ENCODE measurements around the gene CCRL2. TPM values are rescaled to one million over a fixed set of nuclear protein-coding genes. Genes with fewer than 3 reads are reported as not detected.
"Not testable (repeated sequence)": the region's sequence is repeated elsewhere in the genome, so short reads cannot be mapped to it uniquely, and the experiment has no call there.

The CCRL2 gene
- total and polyA plus RNA-seq, 2 donors (not counting 1 experiment from before 2014, with no cell fraction given), result 2.6 to 3.3 TPM

DNA sequence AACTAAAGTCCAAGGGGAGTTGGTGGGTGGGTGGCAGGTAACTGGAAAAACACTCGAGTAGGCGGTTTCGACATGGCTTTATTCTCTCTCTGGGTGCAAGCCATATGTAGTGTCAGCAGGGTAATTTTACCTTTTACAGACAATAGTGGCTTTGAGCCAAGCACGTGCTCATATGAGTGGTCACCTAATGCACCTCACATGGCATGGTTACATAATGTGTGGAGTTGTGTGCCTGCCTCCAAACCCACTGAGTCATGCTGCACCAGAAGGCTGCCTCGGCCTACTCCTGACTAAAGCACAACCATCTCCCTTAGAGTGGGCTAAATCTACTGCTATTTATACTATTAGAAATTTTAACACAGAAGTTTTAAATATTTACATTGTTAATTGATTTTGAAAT is 16.5 kb downstream of the CCRL2 start:
- Mint-ChIP-seq H3K9me3 (ENCODE audit: insufficient read depth) (no peaks in the 10 kb centered on the region), H3K27me3 (no peaks in the 10 kb centered on the region), H3K27ac (no peak overlapping the region), H3K4me3 (no peak overlapping the region), H3K4me1 (no peaks in the 10 kb centered on the region)
- TF ChIP-seq, protein P1, sequence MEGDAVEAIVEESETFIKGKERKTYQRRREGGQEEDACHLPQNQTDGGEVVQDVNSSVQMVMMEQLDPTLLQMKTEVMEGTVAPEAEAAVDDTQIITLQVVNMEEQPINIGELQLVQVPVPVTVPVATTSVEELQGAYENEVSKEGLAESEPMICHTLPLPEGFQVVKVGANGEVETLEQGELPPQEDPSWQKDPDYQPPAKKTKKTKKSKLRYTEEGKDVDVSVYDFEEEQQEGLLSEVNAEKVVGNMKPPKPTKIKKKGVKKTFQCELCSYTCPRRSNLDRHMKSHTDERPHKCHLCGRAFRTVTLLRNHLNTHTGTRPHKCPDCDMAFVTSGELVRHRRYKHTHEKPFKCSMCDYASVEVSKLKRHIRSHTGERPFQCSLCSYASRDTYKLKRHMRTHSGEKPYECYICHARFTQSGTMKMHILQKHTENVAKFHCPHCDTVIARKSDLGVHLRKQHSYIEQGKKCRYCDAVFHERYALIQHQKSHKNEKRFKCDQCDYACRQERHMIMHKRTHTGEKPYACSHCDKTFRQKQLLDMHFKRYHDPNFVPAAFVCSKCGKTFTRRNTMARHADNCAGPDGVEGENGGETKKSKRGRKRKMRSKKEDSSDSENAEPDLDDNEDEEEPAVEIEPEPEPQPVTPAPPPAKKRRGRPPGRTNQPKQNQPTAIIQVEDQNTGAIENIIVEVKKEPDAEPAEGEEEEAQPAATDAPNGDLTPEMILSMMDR (IDR thresholded peaks at IDR 0.05), result no peak
- no peak for TF ChIP-seq EZH2 (IDR thresholded peaks at IDR 0.05; ENCODE audit: borderline replicate concordance, insufficient read depth, low read depth, low read length, poor library complexity, severe bottlenecking)
- ATAC-seq (ENCODE audit: low read depth) (no peak), DNase-seq (no peak)
- Histone ChIP-seq H3K4me2 (replicated peaks; ENCODE audit: low read depth, low read length, poor library complexity, severe bottlenecking) (no peak overlapping the region), H3K27me3 (replicated peaks in 1 of 4; ENCODE audit: control extremely low read depth in 1 of 4, control insufficient read depth in 3 of 4, insufficient read depth in 4 of 4, low read length in 3 of 4) (no peaks in the 10 kb centered on the region), H3K36me3 (replicated peaks in 1 of 2; ENCODE audit: control extremely low read depth in 1 of 2, control insufficient read depth in 1 of 2, extremely low read depth in 1 of 2, insufficient read depth in 2 of 2, low read length in 1 of 2) (no peaks in the 10 kb centered on the region), H3K4me3 (ENCODE audit: control extremely low read depth in 1 of 5, extremely low read depth in 1 of 5, insufficient read depth in 1 of 5, low read depth in 2 of 5, low read length in 4 of 5) (no peak overlapping the region), H3K4me1 (ENCODE audit: control insufficient read depth in 2 of 2, insufficient read depth in 2 of 2, low read length in 2 of 2) (no peaks in the 10 kb centered on the region), H3K9ac (ENCODE audit: low read length) (no peak overlapping the region), H2AFZ (ENCODE audit: insufficient read depth, low read depth, low read length, poor library complexity, severe bottlenecking) (no peak overlapping the region), H3K9me3 (ENCODE audit: control extremely low read depth in 1 of 3, control insufficient read depth in 2 of 3, insufficient read depth in 1 of 3, low read length in 2 of 3) (no peaks in the 10 kb centered on the region), H3K27ac (ENCODE audit: low read length in 2 of 2) (no peak overlapping the region), H3K79me2 (ENCODE audit: control insufficient read depth, insufficient read depth, low read length) (no peaks in the 10 kb centered on the region), H4K20me1 (ENCODE audit: control insufficient read depth, insufficient read depth, low read length, poor library complexity, severe bottlenecking) (no peaks in the 10 kb centered on the region)
- ChIA-PET POLR2A (no interaction called here), CTCF (interaction anchor here (0.9 to 1.0 kb wide), 2 partner anchors 63 to 147 kb away, joined by 3 to 4 read pairs; no protein-coding TSS in a partner anchor)
- WGBS (ENCODE audit: insufficient coverage), result 95% methylated on average over 3 of the region's 5 CpGs
- intact Hi-C loops (cut with micrococcal nuclease), result no loop called here

DNA sequence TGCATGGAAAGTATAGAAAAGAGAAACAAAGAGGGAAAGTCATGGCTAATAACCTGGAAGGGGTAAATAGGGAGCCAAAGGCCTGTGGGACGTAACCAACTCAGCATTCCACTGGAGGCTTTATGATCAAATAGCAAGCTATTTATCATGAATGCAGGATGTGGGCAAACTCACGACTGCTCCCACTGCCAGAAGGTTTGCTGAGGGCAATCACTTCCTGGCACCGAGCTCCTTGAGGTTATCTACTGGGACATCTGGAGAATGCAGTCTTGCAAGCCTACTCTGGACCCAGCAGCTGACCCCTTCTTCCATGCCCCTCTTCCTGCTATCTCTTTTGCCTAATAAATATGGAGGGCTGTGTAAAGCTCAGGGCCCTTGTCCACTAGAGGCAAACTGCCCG is 19.4 kb downstream of the CCRL2 start:
- ATAC-seq (ENCODE audit: low read depth); DNase-seq; H3K9me3 ChIP-seq (ENCODE audit: control extremely low read depth in 1 of 3, control insufficient read depth in 2 of 3, insufficient read depth in 1 of 3, low read length in 2 of 3); H3K27me3 Mint-ChIP-seq; H3K4me3 Mint-ChIP-seq; H3K4me2 ChIP-seq (replicated peaks; ENCODE audit: low read depth, low read length, poor library complexity, severe bottlenecking); H3K27ac ChIP-seq (ENCODE audit: low read length in 2 of 2); H2AFZ ChIP-seq (ENCODE audit: insufficient read depth, low read depth, low read length, poor library complexity, severe bottlenecking); H3K9ac ChIP-seq (ENCODE audit: low read length); H4K20me1 ChIP-seq (ENCODE audit: control insufficient read depth, insufficient read depth, low read length, poor library complexity, severe bottlenecking); H3K4me3 ChIP-seq (ENCODE audit: control extremely low read depth in 1 of 5, extremely low read depth in 1 of 5, insufficient read depth in 1 of 5, low read depth in 2 of 5, low read length in 4 of 5); POLR2A ChIA-PET; H3K4me1 ChIP-seq (ENCODE audit: control insufficient read depth in 2 of 2, insufficient read depth in 2 of 2, low read length in 2 of 2); H3K79me2 ChIP-seq (ENCODE audit: control insufficient read depth, insufficient read depth, low read length); H3K9me3 Mint-ChIP-seq (ENCODE audit: insufficient read depth); H3K27ac Mint-ChIP-seq; H3K4me1 Mint-ChIP-seq; H3K36me3 ChIP-seq (replicated peaks in 1 of 2; ENCODE audit: control extremely low read depth in 1 of 2, control insufficient read depth in 1 of 2, extremely low read depth in 1 of 2, insufficient read depth in 2 of 2, low read length in 1 of 2); H3K27me3 ChIP-seq (replicated peaks in 1 of 4; ENCODE audit: control extremely low read depth in 1 of 4, control insufficient read depth in 3 of 4, insufficient read depth in 4 of 4, low read length in 3 of 4): not testable (repeated sequence)
- intact Hi-C loops (cut with micrococcal nuclease), result loop anchor here (5.0 kb wide), 1 partner anchor 149 kb away; no protein-coding TSS in a partner anchor
- WGBS (ENCODE audit: insufficient coverage), result 40% methylated on average over 2 of the region's 4 CpGs
- CTCF ChIA-PET, result interaction anchor here (1.2 to 3.0 kb wide), 4 partner anchors 10 to 488 kb away, joined by 3 to 10 read pairs (median 4); no protein-coding TSS in a partner anchor

- H3K4me2 ChIP-seq (replicated peaks; ENCODE audit: low read depth, low read length, poor library complexity, severe bottlenecking); H3K4me1 Mint-ChIP-seq; H3K4me1 ChIP-seq (ENCODE audit: control insufficient read depth in 2 of 2, insufficient read depth in 2 of 2, low read length in 2 of 2); H3K27ac Mint-ChIP-seq; H3K4me3 Mint-ChIP-seq; H3K27me3 Mint-ChIP-seq; H3K36me3 ChIP-seq (replicated peaks in 1 of 2; ENCODE audit: control extremely low read depth in 1 of 2, control insufficient read depth in 1 of 2, extremely low read depth in 1 of 2, insufficient read depth in 2 of 2, low read length in 1 of 2); H3K9me3 Mint-ChIP-seq (ENCODE audit: insufficient read depth); H3K27ac ChIP-seq (ENCODE audit: low read length in 2 of 2); H3K9me3 ChIP-seq (ENCODE audit: control extremely low read depth in 1 of 3, control insufficient read depth in 2 of 3, insufficient read depth in 1 of 3, low read length in 2 of 3); H4K20me1 ChIP-seq (ENCODE audit: control insufficient read depth, insufficient read depth, low read length, poor library complexity, severe bottlenecking); H3K27me3 ChIP-seq (replicated peaks in 1 of 4; ENCODE audit: control extremely low read depth in 1 of 4, control insufficient read depth in 3 of 4, insufficient read depth in 4 of 4, low read length in 3 of 4); POLR2A ChIA-PET; H3K9ac ChIP-seq (ENCODE audit: low read length); H3K4me3 ChIP-seq (ENCODE audit: control extremely low read depth in 1 of 5, extremely low read depth in 1 of 5, insufficient read depth in 1 of 5, low read depth in 2 of 5, low read length in 4 of 5); DNase-seq; ATAC-seq (ENCODE audit: low read depth); H3K79me2 ChIP-seq (ENCODE audit: control insufficient read depth, insufficient read depth, low read length); H2AFZ ChIP-seq (ENCODE audit: insufficient read depth, low read depth, low read length, poor library complexity, severe bottlenecking): not testable (repeated sequence)
- intact Hi-C loops (cut with micrococcal nuclease), result loop anchor here (5.0 kb wide), 1 partner anchor 150 kb away; no protein-coding TSS in a partner anchor
- CTCF ChIA-PET, result interaction anchor here (0.6 to 3.0 kb wide), 7 partner anchors 9 to 489 kb away, joined by 3 to 10 read pairs (median 3); no protein-coding TSS in a partner anchor
- no CpG with 5 or more reads among the region's 8 CpGs for WGBS (ENCODE audit: insufficient coverage)
Observed at GRCh38 chr3:46427404-46427803, 20.3 kb downstream of the CCRL2 start.

Data from B cell (primary cell).